Activated T-helper 17 cell treated with anti-CD3 and anti-CD28 coated beads, Interleukin-2, amount 50 U/mL, for 72 hours (primary cell): Measurements from ENCODE around the gene TGM2. TPM values are rescaled to one million over a fixed set of nuclear protein-coding genes. Genes with fewer than 3 reads are reported as not detected.

Experiments
- ATAC-seq: fragments of 150-1000 bp; cut with Tn5 transposase; replicated peaks from 2 replicates; pipeline ENCODE4 v1.10.0; 2021; ENCODE audit warnings: mild to moderate bottlenecking, moderate library complexity
- H3K27ac Mint-ChIP-seq: one replicate; pipeline ENCODE4 v1.8.0; 2022; ENCODE audit warnings: mixed read lengths
- H3K27me3 Mint-ChIP-seq: one replicate; pipeline ENCODE4 v1.8.0; 2022; ENCODE audit warnings: mixed read lengths
- H3K36me3 Mint-ChIP-seq: one replicate; pipeline ENCODE4 v1.8.0; 2022; ENCODE audit warnings: low read depth, mild to moderate bottlenecking, mixed read lengths
- H3K4me1 Mint-ChIP-seq: one replicate; pipeline ENCODE4 v1.8.0; 2022; ENCODE audit warnings: mixed read lengths
- H3K4me3 Mint-ChIP-seq: one replicate; pipeline ENCODE4 v1.8.0; 2022; ENCODE audit warnings: mild to moderate bottlenecking, mixed read lengths
- H3K9me3 Mint-ChIP-seq: one replicate; pipeline ENCODE4 v1.8.0; 2022; ENCODE audit warnings: mixed read lengths
- total RNA-seq, 2 donors: library from RNA; stranded (reverse); gene quantifications; one replicate each; pipeline ENCODE4 v1.2.3, GENCODE V29; 2022

TGM2 gene
- total RNA-seq, 2 donors from 2014 or later, result 0.19 to 0.76 TPM

- Mint-ChIP-seq H3K9me3 (no peaks in the 10 kb centered on the region), H3K27me3 (peaks cover 4% of the 10 kb centered on the region), H3K4me3 (no peak overlapping the region), H3K4me1 (no peaks in the 10 kb centered on the region), H3K36me3 (no peaks in the 10 kb centered on the region), H3K27ac (no peak overlapping the region)
- ATAC-seq, result no peak
These were observed 23.1 kb downstream of the TGM2 start for GRCh38 chr20:38141889-38142494.

GRCh38 chr20:38141204-38141888 is 23.7 kb downstream of the TGM2 start:
- Mint-ChIP-seq H3K4me3 (no peak overlapping the region), H3K27me3 (peaks cover 4% of the 10 kb centered on the region), H3K36me3 (no peaks in the 10 kb centered on the region), H3K27ac (no peak overlapping the region), H3K9me3 (no peaks in the 10 kb centered on the region), H3K4me1 (no peaks in the 10 kb centered on the region)
- ATAC-seq, result no peak

GRCh38 chr20:38139977-38140753 is 24.9 kb downstream of the TGM2 start:
- no peak overlapping the region for H3K4me3 Mint-ChIP-seq
- H3K27me3 Mint-ChIP-seq, result no peaks in the 10 kb centered on the region
- no peak overlapping the region for H3K27ac Mint-ChIP-seq
- no peaks in the 10 kb centered on the region for H3K36me3 Mint-ChIP-seq
- no peak for ATAC-seq
- H3K4me1 Mint-ChIP-seq, result no peaks in the 10 kb centered on the region
- no peaks in the 10 kb centered on the region for H3K9me3 Mint-ChIP-seq

- no peaks in the 10 kb centered on the region for H3K9me3 Mint-ChIP-seq
- ATAC-seq, result no peak
- no peaks in the 10 kb centered on the region for H3K36me3 Mint-ChIP-seq
- no peak overlapping the region for H3K4me3 Mint-ChIP-seq
- H3K27ac Mint-ChIP-seq, result no peak overlapping the region
- peaks cover 4% of the 10 kb centered on the region for H3K4me1 Mint-ChIP-seq
- H3K27me3 Mint-ChIP-seq, result no peaks in the 10 kb centered on the region
These were observed 25.7 kb downstream of the TGM2 start for GRCh38 chr20:38139156-38139912.

DNA sequence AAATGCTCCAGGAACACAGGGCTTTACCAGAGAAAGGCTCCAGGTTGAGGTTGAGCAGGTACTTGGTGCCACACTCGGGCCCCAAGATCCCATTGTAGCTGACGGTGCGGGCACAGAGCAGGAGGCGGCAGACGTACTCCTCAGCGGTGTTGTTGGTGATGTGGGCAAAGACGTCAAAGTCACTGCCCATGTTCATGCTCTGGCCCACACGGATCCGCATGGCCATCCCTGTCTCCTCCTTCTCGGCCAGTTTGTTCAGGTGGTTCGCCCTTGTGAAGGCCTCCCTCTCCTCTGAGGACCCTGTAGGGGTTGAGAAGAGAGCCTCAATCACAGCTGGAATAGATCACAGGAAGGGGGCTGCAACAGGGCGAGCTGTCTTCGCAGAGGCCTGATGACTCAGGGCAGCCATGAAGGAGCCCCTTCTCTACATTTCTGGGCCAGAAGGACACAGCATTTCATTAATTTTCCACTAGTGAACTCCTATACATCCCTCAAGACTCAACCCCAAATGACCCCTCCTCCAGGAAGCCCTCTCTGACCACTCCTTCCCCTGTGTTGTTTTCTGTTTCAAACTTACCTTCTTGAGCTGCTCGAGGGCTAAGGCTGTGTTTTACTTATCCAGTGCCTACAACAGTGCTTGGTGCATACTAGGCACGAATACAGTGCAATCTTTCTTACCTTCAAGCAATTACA is 26.8 kb downstream of the TGM2 start:
- no peak overlapping the region for H3K27ac Mint-ChIP-seq

DNA sequence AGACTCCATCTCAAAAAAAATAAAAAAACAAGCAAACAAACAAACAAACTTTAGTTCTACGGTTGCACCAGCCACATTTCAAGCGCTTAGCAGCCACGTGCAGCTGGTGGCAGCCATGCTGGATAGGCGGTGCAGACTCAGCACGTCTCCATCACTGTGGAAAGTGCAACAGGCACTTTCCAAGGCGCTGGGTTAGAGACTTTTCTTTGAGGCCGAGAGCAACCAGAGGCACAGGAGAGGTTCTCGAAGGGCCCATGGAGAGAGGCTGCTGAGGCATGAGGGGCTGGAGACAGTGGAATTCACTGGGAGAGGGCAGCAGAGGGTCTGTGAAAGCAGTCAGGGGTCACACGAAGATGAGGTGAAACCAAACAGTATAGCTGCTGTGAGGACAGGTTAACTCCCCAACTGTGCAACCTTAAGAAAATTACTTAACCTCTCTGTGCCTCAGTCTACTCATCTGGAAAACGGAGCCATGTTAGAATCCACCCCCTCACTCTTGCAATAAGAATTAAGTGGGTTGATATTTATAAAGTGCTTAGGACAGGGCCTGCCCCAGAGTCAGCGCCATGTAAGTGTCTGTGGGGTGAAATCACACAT is 27.5 kb downstream of the TGM2 start:
- Mint-ChIP-seq H3K9me3 (no peaks in the 10 kb centered on the region), H3K4me3 (no peak overlapping the region), H3K27me3 (no peaks in the 10 kb centered on the region), H3K27ac (no peak overlapping the region), H3K4me1 (peaks cover 5% of the 10 kb centered on the region), H3K36me3 (no peaks in the 10 kb centered on the region)
- ATAC-seq, result no peak

More for the DNA sequence above, 26.8 kb downstream of the TGM2 start:
- Mint-ChIP-seq H3K27me3 (no peaks in the 10 kb centered on the region), H3K36me3 (no peaks in the 10 kb centered on the region), H3K9me3 (no peaks in the 10 kb centered on the region), H3K4me3 (no peak overlapping the region), H3K4me1 (peaks cover 5% of the 10 kb centered on the region)
- ATAC-seq, result no peak

DNA sequence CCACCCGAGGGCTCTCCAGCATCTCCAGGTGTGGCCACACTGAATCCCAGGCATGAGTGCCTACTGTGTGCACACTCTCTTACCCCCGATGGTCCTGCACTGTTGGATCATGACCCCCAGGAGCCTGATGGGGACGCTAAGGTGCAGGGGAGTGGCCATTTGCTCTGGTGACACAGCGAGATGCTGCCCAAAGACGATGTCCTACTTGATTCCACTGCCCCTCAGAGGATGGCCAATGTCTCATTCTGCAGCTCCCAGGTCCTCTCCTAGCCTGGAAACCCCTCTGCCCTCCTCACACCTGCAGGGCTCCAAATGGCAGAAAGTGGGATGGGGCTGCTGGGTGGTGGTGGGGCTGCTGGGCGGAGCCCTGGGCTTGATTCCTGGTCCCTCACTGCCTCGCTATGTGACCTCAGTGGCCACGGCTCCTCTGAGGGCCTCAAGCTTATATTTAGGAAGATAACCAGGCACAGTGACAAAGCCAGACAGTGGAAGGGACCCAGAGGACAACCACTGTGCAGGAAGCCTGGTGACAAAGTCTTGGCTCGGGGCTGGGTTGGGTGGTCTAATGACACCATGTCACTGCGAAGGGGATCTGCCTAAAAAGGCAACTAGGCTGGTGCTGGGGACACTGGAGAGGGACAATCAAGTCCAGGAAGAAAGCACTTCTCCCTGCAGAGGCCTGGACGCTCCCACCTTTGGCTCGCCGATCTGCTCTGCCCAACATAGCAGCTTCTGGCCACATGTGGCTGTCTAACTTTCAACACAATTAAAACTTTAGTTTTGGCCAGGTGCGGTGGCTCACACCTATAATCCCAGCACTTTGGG is 28.4 kb downstream of the TGM2 start:
- ATAC-seq, result no peak
- H3K4me1 Mint-ChIP-seq, result peaks cover 5% of the 10 kb centered on the region
- no peaks in the 10 kb centered on the region for H3K36me3 Mint-ChIP-seq
- no peak overlapping the region for H3K4me3 Mint-ChIP-seq
- H3K27me3 Mint-ChIP-seq, result no peaks in the 10 kb centered on the region
- H3K27ac Mint-ChIP-seq, result no peak overlapping the region
- H3K9me3 Mint-ChIP-seq, result no peaks in the 10 kb centered on the region

DNA sequence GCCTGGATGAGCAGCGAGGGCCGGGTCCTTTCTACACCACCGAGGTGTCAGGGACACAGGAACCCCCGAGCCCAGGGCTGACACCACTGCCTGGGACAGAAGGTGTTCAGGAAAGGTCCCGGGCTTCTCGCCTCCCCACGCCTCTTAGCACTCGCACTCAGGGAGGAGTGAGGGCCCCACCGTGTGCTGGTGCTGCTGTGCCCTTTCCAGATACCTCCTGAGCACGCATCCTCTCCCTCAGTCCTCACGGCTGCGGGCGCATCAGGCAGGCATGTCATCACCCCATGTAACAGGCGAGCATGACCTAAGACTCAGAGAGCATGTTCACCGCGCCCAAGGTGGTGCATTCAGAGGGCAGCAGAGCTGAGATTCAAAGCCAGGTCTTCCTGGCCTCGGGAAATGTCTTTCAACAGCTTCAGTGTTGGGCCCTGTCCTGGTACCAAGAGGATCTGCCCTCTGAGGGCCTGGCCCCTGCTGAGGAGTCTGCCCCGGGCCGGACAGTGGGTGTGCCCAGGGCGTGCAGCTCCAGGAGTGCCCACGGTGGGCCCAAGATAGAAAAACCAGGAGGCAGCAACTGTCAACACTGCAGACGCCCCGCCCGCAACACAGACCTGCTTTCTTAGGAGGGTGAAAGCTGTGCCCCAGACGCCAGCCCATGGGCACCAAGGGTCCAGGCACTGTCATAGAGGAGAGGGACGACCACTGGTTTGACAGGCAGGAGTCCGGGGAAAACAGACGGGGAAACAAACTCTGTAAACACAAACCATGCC is 29.2 kb downstream of the TGM2 start:
- Mint-ChIP-seq H3K9me3 (no peaks in the 10 kb centered on the region), H3K36me3 (no peaks in the 10 kb centered on the region), H3K27me3 (no peaks in the 10 kb centered on the region), H3K27ac (no peak overlapping the region), H3K4me3 (no peak overlapping the region), H3K4me1 (peaks cover 5% of the 10 kb centered on the region)
- peak; percentile 6 for ATAC-seq

- no peak for ATAC-seq
- H3K27me3 Mint-ChIP-seq, result no peaks in the 10 kb centered on the region
- no peaks in the 10 kb centered on the region for H3K9me3 Mint-ChIP-seq
- peaks cover 5% of the 10 kb centered on the region for H3K4me1 Mint-ChIP-seq
- H3K36me3 Mint-ChIP-seq, result no peaks in the 10 kb centered on the region
- H3K27ac Mint-ChIP-seq, result peak overlapping the region; percentile 74
- no peak overlapping the region for H3K4me3 Mint-ChIP-seq
These were observed 29.8 kb downstream of the TGM2 start for GRCh38 chr20:38135271-38135650.

DNA sequence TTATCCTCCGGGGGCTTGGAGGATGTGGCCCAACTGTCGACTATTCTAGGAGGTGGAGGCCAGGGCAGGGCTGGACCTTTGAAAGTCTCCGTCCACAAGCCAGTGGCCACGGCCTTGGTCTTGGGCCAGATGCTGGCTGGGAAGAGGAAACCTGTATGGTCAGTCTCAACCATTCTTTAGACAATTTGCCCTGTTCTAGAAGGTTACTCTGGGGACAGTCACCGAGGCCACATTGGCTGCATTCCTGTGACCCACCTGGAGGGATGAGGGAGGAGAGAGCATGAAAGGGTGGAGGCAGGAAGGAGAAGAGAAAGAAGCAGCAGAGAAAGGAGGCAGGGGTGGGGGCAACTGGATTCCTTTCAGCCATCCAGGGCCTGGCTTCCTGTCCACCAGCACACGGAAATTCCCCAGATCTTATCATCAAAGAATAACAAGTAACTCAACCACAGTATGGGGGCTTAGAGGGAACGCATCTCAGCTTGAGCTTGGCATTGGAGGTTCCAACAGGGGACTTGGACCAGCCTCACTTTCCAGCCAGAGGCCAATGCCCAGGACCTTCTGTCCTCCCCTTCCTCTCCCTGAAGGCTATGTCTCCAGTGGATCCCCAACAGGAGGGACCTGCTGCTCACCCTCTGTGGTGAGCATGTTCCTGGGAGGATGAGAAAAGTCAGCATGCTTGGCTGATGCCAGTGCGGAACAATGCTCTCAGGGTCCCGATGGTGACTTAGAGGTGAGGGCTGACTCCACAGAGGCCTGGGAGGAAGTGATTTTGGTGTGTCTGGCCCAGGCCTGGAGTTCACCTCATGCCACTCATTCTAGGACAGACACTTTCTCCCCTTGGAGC is 30.4 kb downstream of the TGM2 start:
- H3K4me1 Mint-ChIP-seq, result peaks cover 5% of the 10 kb centered on the region
- ATAC-seq, result no peak

DNA sequence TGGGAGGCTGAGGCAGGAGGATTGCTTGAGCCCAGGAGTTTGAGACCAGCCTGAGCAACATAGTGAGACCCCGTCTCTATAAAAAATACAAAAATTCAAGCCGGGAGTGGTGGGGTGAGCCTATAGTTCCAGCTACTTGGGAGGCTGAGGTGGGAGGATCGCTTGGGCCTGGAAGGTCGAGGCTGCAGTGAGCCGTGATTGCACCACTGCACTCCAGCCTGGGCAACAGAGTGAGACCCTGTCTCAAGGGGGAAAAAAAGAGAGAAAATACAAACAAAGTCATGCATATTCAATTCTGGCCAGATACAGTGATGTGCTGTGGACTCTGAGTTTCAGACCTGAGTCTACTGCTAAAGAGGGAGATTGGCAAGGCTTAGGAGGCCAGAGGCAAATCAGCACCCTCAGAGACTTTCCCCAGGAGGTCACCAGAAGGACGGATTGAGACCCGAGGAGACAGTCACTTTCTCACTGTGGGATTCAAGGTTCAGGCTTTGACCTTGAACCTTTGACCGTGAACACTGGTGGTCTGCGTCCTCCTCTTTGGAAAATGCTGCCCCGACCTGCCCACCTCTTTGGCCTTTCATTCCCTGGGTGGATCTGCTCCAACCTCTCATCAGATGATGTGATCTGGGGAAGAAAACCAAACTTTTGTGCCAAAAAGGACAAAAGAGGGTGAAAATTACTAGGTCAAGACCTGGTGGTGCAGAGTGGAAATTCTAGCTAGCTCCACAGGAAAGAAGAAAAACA is 31.2 kb downstream of the TGM2 start:
- Mint-ChIP-seq H3K4me3 (no peak overlapping the region), H3K9me3 (no peaks in the 10 kb centered on the region), H3K27me3 (no peaks in the 10 kb centered on the region), H3K27ac (peak overlapping the region; percentile 74), H3K4me1 (peaks cover 5% of the 10 kb centered on the region), H3K36me3 (no peaks in the 10 kb centered on the region)
- no peak for ATAC-seq

More for the DNA sequence above, 30.4 kb downstream of the TGM2 start:
- Mint-ChIP-seq H3K27me3 (no peaks in the 10 kb centered on the region), H3K9me3 (no peaks in the 10 kb centered on the region), H3K36me3 (no peaks in the 10 kb centered on the region), H3K4me3 (no peak overlapping the region), H3K27ac (peak overlapping the region; percentile 74)
